Dermis lymphatic vessel endothelial cell (primary cell): ENCODE data around the gene DENND1B. TPM values are rescaled to one million over a fixed set of nuclear protein-coding genes. Genes with fewer than 3 reads are reported as not detected.

Experiments used
- total RNA-seq: library from RNA; depleted of rRNA; stranded (reverse); fragments of >200 nt; gene quantifications from 2 replicates; pipeline ENCODE4 v1.2.1, GENCODE V29; 2014

The DENND1B gene, protein sequence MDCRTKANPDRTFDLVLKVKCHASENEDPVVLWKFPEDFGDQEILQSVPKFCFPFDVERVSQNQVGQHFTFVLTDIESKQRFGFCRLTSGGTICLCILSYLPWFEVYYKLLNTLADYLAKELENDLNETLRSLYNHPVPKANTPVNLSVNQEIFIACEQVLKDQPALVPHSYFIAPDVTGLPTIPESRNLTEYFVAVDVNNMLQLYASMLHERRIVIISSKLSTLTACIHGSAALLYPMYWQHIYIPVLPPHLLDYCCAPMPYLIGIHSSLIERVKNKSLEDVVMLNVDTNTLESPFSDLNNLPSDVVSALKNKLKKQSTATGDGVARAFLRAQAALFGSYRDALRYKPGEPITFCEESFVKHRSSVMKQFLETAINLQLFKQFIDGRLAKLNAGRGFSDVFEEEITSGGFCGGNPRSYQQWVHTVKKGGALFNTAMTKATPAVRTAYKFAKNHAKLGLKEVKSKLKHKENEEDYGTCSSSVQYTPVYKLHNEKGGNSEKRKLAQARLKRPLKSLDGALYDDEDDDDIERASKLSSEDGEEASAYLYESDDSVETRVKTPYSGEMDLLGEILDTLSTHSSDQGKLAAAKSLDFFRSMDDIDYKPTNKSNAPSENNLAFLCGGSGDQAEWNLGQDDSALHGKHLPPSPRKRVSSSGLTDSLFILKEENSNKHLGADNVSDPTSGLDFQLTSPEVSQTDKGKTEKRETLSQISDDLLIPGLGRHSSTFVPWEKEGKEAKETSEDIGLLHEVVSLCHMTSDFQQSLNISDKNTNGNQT
- total RNA-seq, result 4.4 and 4.9 TPM in 2 replicates

DNA sequence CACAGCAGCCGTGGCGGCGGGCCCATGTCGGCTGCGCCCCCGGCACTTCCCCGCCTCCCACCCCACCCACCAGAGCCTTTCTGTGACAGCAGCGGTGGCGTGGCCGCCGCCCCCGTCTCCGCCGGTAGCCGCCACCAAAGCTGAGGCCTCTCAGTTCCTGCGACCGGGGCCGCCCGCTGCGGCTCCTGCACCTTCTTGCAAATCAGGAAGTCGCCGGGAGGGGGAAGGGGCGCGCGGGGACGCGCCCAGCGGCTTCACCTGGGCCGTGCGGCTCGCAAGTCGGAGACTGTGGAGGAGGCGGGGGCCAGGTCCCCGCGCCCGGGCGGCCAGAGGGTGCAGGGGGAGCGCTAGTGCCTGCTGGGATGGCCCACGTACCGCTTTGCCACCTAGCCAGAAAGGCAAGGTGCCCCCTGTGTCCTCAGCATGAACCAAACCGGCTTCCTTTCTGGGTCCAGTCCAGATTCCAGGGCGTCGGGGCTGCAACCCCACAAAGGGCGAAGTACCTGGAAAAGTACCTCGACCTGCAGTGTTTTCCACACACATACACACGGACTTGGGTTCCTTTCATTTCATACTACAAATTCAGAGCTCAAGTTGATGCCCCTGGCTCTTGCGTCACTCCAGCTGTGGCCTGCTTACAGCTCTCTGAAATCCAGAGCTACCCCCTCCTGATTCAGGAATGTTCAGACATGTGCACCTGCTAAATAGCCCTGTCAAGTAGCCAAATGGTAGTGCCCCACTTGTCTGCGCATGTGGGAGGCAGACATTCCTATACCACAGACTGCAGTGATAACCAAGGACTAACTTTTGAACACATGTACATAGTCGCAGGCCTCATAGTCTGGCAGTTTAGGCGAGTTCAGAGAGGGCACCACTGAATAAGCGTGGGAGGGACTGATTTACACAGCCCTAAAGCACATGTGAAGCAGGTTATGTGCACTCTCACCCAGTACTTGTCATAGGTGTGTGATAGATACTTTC is at the start of gene DENND1B:
Gene DENND1B, minus strand, starts transcription at position 199 of the 981 bp plus-strand sequence. CDS start 325 bp downstream, outside the sequence.

Other genes with a start within 250 kb of the DENND1B start
- 1.9 and 4.8 TPM in 2 replicates for gene C1orf53, start 127.2 kb upstream of the DENND1B start, total RNA-seq
- gene LHX9, start 141.9 kb upstream of the DENND1B start, total RNA-seq, result not detected in 2 replicates